ENCODE measurements around the gene FGF10. TPM values are rescaled to one million over a fixed set of nuclear protein-coding genes. Genes with fewer than 3 reads are reported as not detected.

Gene FGF10
- total and polyA plus RNA-seq, 3 donors from 2014 or later: 2.3 to 4.4 (median 3.3) TPM

- Histone ChIP-seq H3K4me3 (no peak overlapping the region), H3K27me3 (no peaks in the 10 kb centered on the region), H3K9me3 (no peaks in the 10 kb centered on the region), H3K27ac (no peak overlapping the region), H3K4me1 (no peaks in the 10 kb centered on the region), H3K36me3 (ENCODE audit: low read depth, missing control alignments) (no peaks in the 10 kb centered on the region)
- 84 to 93% methylated on average over 4 of the region's 4 CpGs for WGBS, 2 donors
- intact Hi-C loops (cut with DNase I; ENCODE audit: low total_unique reads): no loop called here
- TF ChIP-seq CTCF (IDR thresholded peaks at IDR 0.05): no peak
- no peak for TF ChIP-seq POLR2A (IDR thresholded peaks at IDR 0.05)
- no peak for DNase-seq
Observed at GRCh38 chr5:44401611-44402010, 12.4 kb upstream of the FGF10 start.

GRCh38 chr5:44398382-44398781, 9.2 kb upstream of the FGF10 start:
- intact Hi-C loops (cut with DNase I; ENCODE audit: low total_unique reads): no loop called here
- no peak overlapping the region for H3K4me3 ChIP-seq

GRCh38 chr5:44396312-44396711, 7.1 kb upstream of the FGF10 start:
- Histone ChIP-seq H3K9me3 (no peaks in the 10 kb centered on the region), H3K27ac (no peak overlapping the region), H3K4me1 (no peaks in the 10 kb centered on the region), H3K36me3 (ENCODE audit: low read depth, missing control alignments) (no peaks in the 10 kb centered on the region), H3K4me3 (no peak overlapping the region), H3K27me3 (no peaks in the 10 kb centered on the region)
- DNase-seq: no peak
- WGBS, 2 donors: 93 to 96% methylated on average over 3 of the region's 3 CpGs
- TF ChIP-seq POLR2A (IDR thresholded peaks at IDR 0.05) (no peak), CTCF (IDR thresholded peaks at IDR 0.05) (no peak)
- intact Hi-C loops (cut with DNase I; ENCODE audit: low total_unique reads): no loop called here

More at GRCh38 chr5:44398382-44398781, 9.2 kb upstream of the FGF10 start:
- no peak for DNase-seq
- Histone ChIP-seq H3K9me3 (no peaks in the 10 kb centered on the region), H3K36me3 (ENCODE audit: low read depth, missing control alignments) (no peaks in the 10 kb centered on the region), H3K27me3 (no peaks in the 10 kb centered on the region), H3K27ac (no peak overlapping the region), H3K4me1 (no peaks in the 10 kb centered on the region)
- no peak for TF ChIP-seq CTCF (IDR thresholded peaks at IDR 0.05)
- TF ChIP-seq POLR2A (IDR thresholded peaks at IDR 0.05): no peak

GRCh38 chr5:44390351-44390750, 1.1 kb upstream of the FGF10 start:
- peak overlapping the region in 1 of 2 donors; percentile 87 for H3K27ac ChIP-seq
- WGBS, 2 donors: 23 to 30% methylated on average over 2 of the region's 2 CpGs
- H3K36me3 ChIP-seq (ENCODE audit: low read depth, missing control alignments): no peaks in the 10 kb centered on the region
- no peak for DNase-seq
- peak overlapping the region; percentile 53 to 67 for H3K4me3 ChIP-seq
- H3K27me3 ChIP-seq: no peaks in the 10 kb centered on the region
- no peaks in the 10 kb centered on the region for H3K9me3 ChIP-seq
- intact Hi-C loops (cut with DNase I; ENCODE audit: low total_unique reads): no loop called here
- peaks cover 5% of the 10 kb centered on the region for H3K4me1 ChIP-seq
- TF ChIP-seq POLR2A (IDR thresholded peaks at IDR 0.05) (no peak), CTCF (IDR thresholded peaks at IDR 0.05) (no peak)

GRCh38 chr5:44389823-44390143, 563 bp upstream of the FGF10 start:
- no peaks in the 10 kb centered on the region for H3K36me3 ChIP-seq (ENCODE audit: low read depth, missing control alignments)
- 4 to 5% methylated on average over 5 of the region's 5 CpGs for WGBS, 2 donors
- no peaks in the 10 kb centered on the region for H3K9me3 ChIP-seq
- H3K27me3 ChIP-seq: no peaks in the 10 kb centered on the region
- H3K4me3 ChIP-seq: peak overlapping the region; percentile 53 to 67
- no peak for DNase-seq
- H3K4me1 ChIP-seq: peaks cover 5% of the 10 kb centered on the region
- intact Hi-C loops (cut with DNase I; ENCODE audit: low total_unique reads): no loop called here
- TF ChIP-seq POLR2A (IDR thresholded peaks at IDR 0.05) (no peak), CTCF (IDR thresholded peaks at IDR 0.05) (no peak)
- peak overlapping the region; percentile 71 to 87 for H3K27ac ChIP-seq
